Activated naive CD4-positive, alpha-beta T cell treated with anti-CD3 and anti-CD28 coated beads, Interleukin-2, amount 50 U/mL, for 16 hours (primary cell): Measurements from ENCODE around the gene MAMDC4.
"Not testable (repeated sequence)": the region's sequence is repeated elsewhere in the genome, so short reads cannot be mapped to it uniquely, and the experiment has no call there.

Experiments
- DNase-seq: peaks from one replicate; pipeline ENCODE4 v3.0.0-alpha.2; 2020

MAMDC4 gene

DNA sequence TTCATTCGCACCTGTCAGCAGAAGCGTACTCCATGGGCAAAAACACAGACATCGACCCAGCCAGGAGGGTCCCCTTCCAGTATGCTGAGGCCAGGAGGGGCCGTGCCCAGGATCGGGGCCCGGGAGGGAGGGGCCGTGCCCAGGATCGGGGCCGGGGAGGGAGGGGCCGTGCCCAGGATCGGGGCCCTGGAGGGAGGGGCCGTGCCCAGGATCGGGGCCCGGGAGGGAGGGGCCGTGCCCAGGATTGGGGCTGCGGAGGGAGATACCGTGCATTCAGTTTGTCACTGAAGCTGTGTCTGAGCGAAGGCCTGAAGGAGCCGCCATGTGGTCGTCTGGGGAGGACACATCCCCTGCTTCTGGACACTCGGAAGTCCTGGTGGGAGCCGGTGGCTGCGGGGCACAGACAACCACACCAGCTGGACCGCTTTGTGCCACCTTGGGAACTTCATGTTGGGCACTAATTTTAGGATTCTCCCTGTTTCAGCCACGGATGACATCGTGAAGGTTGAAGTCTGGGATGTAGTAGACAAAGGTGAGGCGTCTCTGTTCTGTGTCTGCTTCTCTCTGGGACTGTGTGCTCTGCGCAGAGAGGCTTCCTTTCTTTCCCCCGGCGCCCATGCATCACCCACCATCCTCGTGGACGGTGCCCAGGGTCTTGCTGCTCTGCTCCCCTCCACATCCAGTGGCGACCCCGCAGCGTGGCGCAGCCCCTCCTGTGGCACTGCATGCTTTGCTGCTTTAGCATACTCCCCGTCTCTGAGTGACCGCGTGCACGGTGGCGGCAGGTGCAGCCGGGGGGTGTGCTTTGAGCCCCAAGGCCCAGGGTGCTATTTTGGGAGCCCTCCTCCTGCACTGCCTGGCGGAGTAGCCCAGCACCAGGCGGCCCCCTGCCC lies 26.6 kb upstream of the MAMDC4 start:
- DNase-seq: no peak

DNA sequence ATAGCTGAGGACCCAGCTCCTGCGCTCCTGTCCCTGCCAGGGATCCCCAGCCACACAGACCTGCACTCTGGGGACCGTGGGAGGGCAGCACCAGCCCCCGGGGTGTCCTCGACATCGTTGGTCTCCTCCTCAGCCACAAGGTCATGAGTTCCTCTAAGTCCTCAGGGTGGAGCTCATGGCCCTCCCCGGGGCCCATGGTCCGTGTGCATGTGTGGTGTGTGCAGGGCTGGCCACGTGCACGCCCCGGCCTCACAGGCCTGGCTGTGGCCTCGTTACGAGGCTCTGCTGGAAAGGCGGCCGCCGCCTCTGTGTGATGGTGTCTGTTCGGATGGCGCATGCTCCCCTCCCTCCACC lies 26.0 kb upstream of the MAMDC4 start:
- no peak for DNase-seq

DNA sequence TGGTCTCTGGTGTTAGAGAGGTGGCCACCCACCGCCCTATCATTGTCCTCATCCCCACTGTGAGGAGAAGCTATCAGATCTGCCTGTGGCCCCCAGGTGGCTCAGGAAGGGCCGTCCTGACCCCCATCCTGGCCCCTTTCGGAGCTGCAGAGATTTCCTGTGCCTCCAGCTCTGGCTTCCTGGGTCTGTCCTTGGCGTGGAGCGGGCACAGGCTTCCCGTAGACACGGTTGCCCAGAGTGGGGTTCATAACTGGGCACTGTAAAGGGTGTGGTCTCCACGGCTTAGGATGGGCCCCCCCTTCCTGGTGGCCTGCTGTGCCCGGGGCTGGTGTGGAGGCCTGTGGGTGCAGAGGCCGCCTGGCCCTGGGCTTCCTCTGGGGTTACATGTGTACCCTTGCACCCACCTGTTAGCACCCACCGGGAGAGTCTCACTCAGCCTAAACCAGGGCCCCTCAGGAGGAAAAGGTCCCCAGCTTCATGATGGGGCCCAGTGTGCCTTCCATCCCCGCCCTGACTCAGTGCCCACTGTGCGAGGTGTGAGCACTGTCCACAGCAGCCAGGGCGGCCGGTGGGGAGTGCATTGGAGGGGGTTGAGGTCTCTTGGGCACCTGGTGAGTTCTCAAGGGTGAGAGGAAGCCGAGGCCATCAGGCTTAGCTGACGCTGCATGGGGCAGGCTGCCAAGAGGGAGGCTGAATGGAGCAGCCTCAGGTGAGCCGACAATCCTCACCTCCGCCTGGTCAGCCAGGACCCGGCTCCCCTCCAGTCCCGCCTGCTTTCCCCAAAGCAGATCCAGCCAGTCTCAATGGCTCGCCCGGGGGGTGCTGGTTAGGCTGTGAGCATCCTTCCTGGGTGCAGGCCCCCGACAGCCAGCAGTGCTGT lies 25.2 kb upstream of the MAMDC4 start:
- DNase-seq: no peak

DNA sequence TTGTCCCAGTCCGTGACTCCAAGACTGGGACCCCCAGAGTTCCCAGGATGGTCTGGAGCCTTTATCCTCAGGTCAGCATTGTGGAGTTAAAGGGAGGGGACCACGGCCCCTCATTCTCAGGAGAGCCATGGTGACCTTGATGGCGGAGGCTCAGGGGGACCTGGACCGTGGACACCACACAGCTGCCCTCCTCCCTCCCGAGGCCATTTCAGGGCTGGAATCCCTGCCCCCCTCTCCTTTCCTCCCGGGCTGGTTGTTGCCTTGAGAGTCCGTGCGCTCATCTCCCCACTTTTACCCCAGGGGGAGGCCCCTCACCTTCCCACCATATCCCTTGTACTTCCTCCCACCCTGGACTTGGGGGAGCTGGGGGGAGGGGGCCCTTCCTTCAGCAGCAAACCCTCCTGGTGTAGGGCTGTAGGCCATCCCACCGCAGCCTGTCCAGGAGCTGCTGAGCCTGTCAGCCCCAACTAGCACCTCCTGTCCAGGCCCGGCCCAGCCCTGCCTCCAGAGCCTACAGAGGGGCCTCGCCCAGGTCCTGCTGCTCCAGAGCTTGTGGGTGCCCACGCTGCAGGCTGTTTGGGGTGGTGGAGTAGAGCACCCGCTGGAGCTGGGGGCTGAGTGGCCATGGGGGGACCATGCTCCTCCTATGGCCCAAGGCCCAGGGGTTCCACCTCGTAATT lies 24.2 kb upstream of the MAMDC4 start:
- no peak for DNase-seq

DNA sequence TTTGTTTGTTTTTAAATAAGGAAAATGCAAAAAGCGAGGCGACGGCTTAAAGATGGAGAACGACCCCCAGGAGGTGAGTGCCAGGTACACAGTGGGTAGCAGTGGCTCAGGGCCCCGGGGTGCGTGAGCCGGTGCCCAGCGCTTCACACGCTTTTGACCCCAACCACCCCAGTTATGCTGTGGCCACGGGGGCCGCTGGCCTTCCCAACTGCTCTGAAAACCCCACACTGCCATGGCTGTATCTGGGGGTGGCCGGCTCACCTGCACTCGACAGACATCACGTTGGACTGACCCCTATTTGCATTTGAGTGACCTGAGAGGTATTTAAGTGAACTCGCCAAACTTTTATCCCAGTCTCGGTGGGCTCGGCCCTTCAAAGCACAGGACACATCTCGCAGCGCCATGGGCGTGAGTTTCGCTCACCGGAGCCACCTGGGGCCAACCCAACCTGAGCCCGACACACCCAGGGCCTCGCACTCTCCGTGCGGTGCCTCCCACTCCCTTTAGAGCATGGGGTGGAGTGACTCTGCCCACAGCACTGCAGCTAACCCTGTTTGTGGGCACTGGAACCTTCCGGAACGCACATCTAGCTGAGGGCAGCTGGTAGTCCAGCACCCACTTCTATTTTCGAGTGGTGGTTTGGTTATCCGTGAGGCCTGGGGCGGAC lies 23.5 kb upstream of the MAMDC4 start:
- no peak for DNase-seq

DNA sequence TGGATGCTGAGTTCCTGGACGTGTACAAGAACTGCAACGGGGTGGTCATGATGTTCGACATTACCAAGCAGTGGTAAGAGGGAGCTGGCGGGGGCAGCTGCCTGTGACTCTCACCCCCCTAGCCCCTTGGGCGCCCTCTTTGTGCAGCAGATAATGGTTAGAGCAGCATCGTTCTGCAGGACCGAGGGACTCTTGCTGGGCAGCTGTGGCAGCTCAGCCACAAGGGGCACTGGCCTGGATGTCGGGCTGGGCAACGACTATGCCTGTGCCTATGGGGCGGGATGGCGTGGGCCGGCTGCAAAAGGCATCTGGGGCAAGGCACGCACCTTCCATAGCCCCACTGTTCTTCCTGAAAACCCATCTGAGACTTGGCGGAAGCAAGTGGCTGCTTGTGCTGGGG lies 22.7 kb upstream of the MAMDC4 start:
- no peak for DNase-seq

DNA sequence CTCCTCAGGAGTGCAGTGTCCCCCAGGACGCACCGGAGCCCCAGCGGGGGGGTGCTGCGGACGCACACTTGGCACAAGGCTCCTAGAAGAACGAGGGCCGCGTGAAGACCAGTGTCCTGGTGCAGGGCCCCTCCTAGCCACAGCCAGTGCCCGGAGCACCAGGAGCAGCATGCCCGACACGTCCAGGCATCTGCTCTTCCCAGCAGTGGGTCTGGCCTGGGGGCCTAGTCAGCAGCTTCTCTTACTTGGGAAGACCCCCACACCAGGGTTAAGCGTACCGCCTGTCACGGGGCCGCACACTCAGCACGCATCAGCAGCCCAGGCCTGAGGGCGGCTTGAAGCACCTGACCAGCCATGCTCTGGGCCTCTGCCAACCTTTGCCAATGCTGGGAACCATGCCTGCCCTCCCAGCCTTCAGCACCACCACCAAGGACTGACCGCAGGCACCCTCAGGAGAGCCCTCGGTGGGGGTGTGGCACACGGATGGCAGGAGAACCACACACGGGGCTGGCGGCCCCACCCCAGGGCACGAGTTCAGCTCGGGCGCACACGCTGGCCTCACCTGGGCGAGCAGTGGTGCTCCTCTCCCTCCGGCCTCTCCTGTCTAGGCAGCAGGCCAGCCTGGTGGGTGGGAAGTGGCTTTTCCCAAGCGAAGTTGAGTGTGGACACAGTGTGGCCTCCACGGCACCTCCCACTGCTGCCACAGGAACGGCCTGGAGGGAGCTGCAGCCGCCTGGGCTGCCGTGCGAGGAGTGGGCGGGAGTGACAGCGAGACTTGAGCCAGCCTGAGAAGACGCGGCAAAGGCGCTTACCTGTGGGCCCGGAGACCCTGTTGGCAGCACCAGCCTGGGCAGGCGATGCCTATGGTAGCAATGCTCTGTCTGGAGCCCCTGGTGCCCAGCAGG lies 21.9 kb upstream of the MAMDC4 start:
- DNase-seq: no peak

DNA sequence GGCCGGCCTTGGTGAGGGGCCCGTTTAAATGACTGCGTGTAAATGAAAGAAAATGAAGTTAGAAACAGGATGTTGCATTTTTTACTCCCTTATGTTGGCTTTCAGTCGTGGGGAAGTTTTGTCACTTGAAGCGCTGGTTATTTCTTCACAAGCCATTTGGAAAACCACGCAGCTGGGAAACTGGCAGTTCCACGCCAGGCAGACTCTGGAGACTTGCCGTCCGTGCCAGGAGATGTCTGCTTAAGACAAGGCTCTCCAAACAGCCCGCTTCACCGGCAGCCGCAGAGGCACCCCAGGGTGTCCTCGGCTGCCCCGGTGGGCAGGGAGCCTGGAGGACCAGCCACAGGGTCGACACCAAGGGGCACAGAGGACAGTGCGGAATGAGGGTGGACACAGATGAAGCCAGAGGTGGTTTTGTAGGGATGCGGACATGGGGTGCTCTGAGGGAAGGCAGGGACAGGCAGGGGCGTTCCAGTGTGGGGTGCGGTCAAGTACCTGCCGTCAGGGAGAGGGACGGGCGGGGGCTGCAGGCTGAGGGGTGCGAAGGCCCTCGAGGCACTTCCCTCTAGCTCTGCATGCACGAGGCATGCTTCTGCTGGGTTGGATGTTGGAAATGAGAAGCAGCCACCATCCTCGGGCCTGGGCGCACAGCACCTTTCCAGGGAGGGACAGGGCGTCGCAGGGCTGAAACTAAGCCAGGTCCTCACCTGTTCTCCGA lies 21.0 kb upstream of the MAMDC4 start:
- no peak for DNase-seq

DNA sequence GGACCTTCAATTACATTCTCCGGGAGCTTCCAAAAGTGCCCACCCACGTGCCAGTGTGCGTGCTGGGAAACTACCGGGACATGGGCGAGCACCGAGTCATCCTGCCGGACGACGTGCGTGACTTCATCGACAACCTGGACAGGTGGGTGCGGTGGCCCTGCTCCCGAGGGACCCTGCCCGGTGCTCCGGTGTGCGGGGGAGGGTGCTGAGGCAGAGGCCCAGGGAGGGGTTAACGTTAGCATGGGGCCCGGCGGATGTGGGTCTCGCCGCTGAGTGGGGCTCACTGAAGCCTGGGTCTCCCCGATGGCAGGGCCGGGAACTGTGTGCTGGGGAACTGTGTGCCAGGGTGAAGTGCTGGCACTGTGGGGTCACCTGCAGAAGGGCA lies 20.4 kb upstream of the MAMDC4 start:
- no peak for DNase-seq

DNA sequence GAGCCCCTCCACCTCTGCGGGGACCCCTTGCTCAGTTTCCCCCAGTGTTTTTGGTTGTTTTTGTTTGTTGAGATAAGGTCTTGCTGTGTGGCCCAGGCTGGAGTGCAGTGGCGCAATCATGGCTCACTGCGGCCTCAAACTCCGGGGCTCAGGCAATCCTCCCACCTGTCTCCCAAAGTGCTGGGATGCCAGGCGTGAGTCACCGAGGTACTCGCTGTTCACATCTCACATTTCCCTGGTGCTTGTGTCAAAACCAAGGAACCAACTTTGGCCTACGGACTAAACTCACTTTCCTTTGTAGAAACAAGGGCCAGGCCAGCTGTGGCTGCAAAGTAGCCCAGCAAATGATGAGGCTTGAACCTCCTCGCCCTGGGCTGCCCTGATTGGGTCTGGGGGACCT lies 19.6 kb upstream of the MAMDC4 start:
- no peak for DNase-seq

DNA sequence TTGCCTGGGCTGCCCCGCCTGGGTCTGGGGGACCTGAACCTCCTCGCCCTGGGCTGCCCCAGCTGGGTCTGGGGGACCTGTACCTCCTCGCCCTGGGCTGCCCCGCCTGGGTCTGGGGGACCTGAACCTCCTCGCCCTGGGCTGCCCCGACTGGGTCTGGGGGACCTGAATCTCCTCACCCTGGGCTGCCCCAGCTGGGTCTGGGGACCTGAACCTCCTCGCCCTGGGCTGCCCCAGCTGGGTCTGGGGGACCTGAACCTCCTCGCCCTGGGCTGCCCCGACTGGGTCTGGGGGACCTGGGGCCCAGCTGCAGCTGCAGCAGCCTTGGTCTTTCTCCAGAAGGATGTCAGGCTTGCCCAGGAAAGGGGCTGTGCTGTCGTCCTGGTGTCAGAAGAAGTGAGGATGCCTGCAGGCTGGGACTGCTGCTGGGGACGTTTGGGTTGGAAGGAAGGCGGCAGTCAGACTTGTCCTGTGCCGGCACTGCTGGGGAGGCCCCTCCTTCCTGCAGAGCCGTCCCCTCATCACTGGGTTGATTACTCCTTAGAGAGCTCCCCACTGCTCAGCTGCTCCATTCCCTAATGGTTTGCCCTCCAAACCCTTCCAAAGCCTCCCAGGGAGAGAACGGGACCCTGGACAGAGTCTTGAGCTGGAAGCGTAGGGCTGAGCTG lies 18.6 kb upstream of the MAMDC4 start:
- not testable (repeated sequence) for DNase-seq

DNA sequence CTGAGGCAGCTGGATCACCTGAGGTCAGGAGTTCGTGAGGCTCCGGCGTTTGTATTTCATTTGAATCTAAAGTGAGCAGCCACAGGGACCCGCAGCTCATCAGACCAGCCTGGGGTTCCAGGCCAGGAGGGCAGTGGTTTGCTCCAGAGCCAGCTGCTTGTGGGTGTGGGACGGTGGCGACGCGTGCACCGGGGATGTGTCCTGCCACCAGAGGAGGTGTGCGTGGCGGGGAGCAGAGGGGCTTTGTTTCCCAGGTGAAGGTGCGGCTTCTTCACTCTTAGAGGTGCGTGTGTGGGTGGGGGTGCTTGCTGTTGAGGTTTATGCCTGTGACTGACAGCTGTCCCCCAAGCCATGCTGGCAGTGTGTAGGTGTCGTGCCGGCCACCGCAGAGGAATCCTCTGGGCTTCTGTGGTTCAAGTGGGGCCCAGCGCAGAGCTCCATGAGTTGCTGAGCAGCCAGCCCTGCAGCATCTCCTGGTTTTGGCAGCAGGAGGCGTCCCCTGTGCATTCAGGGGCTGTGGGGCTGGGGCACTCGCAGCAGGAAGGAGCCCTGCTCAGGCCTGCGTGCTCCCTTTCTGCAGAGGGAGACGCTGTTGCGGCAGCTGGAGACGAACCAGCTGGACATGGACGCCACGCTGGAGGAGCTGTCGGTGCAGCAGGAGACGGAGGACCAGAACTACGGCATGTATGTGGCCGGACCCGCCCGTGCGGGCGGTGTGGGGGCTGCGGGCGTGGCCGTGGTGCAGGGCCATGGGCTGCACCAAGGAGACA lies 16.8 kb upstream of the MAMDC4 start:
- DNase-seq: no peak

DNA sequence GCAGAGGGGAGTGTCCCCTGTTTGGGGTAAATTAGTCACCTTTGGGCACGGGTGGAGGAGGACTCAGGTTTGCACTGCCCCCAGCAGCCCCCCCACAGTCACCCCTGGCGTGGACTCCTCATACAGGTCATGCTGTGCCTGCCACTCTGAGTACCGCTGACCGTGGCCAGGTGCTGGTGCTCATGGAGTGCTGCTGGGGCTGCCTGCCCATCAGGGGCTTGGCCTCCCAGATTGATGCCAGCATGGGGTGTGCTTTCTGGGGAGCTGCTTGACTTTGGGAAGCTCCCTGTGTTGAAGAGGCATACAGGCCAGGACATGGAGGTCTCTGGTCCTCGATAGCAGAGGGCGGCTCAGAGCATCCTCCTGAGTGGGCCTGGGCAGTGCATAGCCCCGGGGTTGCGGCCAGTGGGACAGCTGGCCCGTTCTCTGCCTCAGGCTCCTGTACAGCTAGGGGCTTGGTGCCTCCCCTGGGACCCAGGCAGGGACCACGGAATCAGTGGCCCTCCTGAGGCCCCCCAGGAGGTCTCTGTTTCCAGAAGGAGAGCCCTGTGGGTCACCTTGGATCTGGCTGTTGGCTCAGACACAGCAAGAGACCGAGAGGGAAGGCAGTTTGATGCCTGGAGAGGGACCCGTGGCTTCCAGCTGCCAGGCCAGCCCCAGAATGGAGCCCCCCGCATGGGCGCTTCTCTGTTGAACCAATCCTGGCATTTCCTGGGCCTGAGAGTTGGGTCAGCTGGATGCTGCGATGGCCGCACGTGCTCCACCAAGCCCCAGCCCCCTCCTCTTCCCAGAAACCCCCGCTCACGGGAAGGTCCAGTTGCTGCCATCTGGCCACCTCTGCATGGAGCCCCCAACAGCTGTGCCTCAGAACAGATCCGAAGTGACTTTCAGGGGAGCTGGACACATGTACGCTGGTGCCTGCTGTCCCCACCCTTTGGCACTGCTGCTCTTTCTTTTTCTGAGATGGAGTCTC lies 15.9 kb upstream of the MAMDC4 start:
- DNase-seq: no peak

DNA sequence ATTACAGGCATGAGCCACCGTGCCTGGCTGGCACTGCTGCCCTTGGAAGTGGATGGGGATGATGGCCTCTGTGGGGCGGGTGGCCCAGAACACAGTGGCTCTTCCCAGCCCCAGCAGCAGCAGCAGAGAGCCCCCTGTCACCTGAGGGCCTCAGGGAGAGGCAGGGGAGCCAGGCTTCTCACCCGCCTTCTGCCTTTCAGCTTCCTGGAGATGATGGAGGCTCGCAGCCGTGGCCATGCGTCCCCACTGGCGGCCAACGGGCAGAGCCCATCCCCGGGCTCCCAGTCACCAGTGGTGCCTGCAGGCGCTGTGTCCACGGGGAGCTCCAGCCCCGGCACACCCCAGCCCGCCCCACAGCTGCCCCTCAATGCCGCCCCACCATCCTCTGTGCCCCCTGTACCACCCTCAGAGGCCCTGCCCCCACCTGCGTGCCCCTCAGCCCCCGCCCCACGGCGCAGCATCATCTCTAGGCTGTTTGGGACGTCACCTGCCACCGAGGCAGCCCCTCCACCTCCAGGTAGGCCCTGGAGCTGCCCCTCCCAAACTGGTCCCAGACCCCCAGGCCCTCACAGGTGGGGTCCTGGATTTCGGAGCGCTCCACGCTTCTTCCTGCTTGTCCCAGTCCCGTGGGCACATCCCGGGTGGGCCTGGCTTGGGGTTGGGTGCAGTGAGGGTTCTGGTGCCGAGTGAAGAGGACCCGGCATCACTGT lies 14.8 kb upstream of the MAMDC4 start:
- no peak for DNase-seq

DNA sequence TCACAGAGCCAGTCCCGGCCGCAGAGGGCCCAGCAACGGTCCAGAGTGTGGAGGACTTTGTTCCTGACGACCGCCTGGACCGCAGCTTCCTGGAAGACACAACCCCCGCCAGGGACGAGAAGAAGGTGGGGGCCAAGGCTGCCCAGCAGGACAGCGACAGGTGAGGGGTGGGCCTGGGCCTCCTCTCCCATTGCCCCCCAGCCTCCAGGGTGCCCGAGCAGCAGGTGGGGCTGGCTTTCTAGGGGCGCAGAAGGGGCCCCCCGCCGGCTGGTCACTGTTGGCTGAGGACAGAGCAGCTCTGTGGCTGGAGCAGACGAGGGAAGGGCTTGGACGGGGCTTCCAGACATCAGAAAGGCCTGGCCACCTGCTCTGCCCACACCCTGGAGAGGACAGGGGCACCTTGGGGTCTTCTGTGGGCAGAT lies 14.3 kb upstream of the MAMDC4 start:
- DNase-seq: not testable (repeated sequence)

DNA sequence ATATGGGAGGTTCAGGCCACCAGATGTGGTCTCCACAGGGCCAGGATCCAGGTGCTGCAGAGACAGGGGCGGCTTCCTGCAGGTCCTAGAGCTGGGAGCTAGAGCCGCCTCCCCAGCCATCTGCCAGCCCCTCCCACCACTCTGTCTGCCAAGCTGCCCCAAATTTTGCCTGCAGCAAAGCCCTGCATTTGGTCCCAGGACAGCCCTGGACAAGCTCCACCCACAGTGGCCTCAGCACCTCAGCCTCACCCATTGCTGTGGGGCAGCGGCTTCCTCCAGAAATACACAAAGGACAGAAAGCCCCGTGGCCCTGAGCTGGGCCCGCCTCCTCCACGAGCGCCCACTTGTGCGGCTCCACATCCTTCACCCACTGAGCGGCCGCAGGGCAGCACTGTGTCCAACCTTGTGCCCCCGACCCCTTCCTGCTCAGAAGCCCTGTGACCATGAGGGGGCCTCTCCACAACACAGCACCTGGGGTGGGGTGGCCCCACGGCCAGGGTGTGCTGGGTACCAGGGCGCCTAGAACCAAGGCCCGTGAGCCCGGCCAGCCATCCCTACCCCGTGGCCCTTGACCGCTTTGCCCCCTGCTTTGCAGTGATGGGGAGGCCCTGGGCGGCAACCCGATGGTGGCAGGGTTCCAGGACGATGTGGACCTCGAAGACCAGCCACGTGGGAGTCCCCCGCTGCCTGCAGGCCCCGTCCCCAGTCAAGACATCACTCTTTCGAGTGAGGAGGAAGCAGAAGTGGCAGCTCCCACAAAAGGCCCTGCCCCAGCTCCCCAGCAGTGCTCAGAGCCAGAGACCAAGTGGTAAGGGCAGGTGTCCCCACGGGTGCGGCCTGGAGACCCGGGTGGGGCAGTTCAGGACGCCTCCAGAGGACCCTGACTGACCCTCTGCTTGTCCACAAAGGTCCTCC lies 13.6 kb upstream of the MAMDC4 start:
- no peak for DNase-seq
